Activated CD8-positive, alpha-beta memory T cell treated with anti-CD3 and anti-CD28 coated beads for 36 hours (primary cell): Measurements from ENCODE around the gene DIPK1B. TPM values are rescaled to one million over a fixed set of nuclear protein-coding genes. Genes with fewer than 3 reads are reported as not detected.
"Not testable (repeated sequence)": the region's sequence is repeated elsewhere in the genome, so short reads cannot be mapped to it uniquely, and the experiment has no call there.

Experiments used
- CTCF ChIA-PET: fragments of 350-600 bp; sonication (Branson Sonifier 250); formaldehyde crosslinking; loops from one replicate; lab custom pipeline; 2021; ENCODE audit warnings: antibody characterized with exemption; lab: Charles Lee
- POLR2A ChIA-PET: fragments of 350-600 bp; sonication (Branson Sonifier 250); formaldehyde crosslinking; loops from one replicate; lab custom pipeline; 2021; ENCODE audit warnings: antibody characterized with exemption; lab: Charles Lee
- total RNA-seq, 2 experiments: library from RNA; stranded (reverse); gene quantifications; one replicate each; pipeline ENCODE4 v1.2.3, GENCODE V29; 2021

DIPK1B gene
- total RNA-seq, 2 experiments from 2014 or later, result not detected

GRCh38 chr9:136704741-136705140 lies 7.6 kb upstream of the DIPK1B start:
- POLR2A ChIA-PET, result not testable (repeated sequence)
- CTCF ChIA-PET, result interaction anchor here (0.7 kb wide), 1 partner anchor 131 kb away, joined by 5 read pairs; no protein-coding TSS in a partner anchor

GRCh38 chr9:136705564-136705963 lies 6.8 kb upstream of the DIPK1B start:
- CTCF ChIA-PET, result interaction anchor here (0.7 to 1.1 kb wide), 3 partner anchors 15 to 132 kb away, joined by 3 to 5 read pairs (median 3); no protein-coding TSS in a partner anchor
- POLR2A ChIA-PET, result no interaction called here

- ChIA-PET CTCF (no interaction called here), POLR2A (no interaction called here)
These were observed 5.4 kb upstream of the DIPK1B start for GRCh38 chr9:136707011-136707410.

GRCh38 chr9:136707849-136708517 lies 4.4 kb upstream of the DIPK1B start:
- ChIA-PET POLR2A (interaction anchor here (1.4 kb wide), 1 partner anchor 20 kb away, joined by 3 read pairs; no protein-coding TSS in a partner anchor), CTCF (interaction anchor here (0.5 to 1.1 kb wide), 2 partner anchors 9 to 18 kb away, joined by 3 to 5 read pairs; no protein-coding TSS in a partner anchor)

- CTCF ChIA-PET, result interaction anchor here (0.9 kb wide), 1 partner anchor 14 kb away, joined by 3 read pairs; no protein-coding TSS in a partner anchor
- POLR2A ChIA-PET, result interaction anchor here (1.0 kb wide), 1 partner anchor 9 kb away, joined by 5 read pairs; no protein-coding TSS in a partner anchor
These were observed 2.8 kb upstream of the DIPK1B start for GRCh38 chr9:136709454-136710109.

- CTCF ChIA-PET, result interaction anchor here (1.3 kb wide), 1 partner anchor 16 kb away, joined by 4 read pairs; no protein-coding TSS in a partner anchor
These were observed 1.8 kb upstream of the DIPK1B start for GRCh38 chr9:136710543-136710942.

GRCh38 chr9:136711219-136711648 lies 1.1 kb upstream of the DIPK1B start:
- CTCF ChIA-PET, result interaction anchor here (1.0 to 1.3 kb wide), 3 partner anchors 10 to 16 kb away, joined by 3 to 4 read pairs (median 3); no protein-coding TSS in a partner anchor
- POLR2A ChIA-PET, result not testable (repeated sequence)

More at GRCh38 chr9:136710543-136710942, 1.8 kb upstream of the DIPK1B start:
- POLR2A ChIA-PET, result no interaction called here

GRCh38 chr9:136712690-136713544 lies 545 bp downstream of the DIPK1B start:
- POLR2A ChIA-PET, result no interaction called here
- CTCF ChIA-PET, result interaction anchor here (0.5 to 1.0 kb wide), 2 partner anchors 41 to 79 kb away, joined by 3 read pairs; no protein-coding TSS in a partner anchor

GRCh38 chr9:136713550-136713949 lies 1.2 kb downstream of the DIPK1B start:
- ChIA-PET POLR2A (interaction anchor here (1.3 kb wide), 1 partner anchor 15 kb away, joined by 3 read pairs; no protein-coding TSS in a partner anchor), CTCF (interaction anchor here (1.0 kb wide), 1 partner anchor 80 kb away, joined by 3 read pairs; no protein-coding TSS in a partner anchor)

- CTCF ChIA-PET, result interaction anchor here (1.0 kb wide), 1 partner anchor 81 kb away, joined by 3 read pairs; no protein-coding TSS in a partner anchor
- POLR2A ChIA-PET, result interaction anchor here (1.3 kb wide), 1 partner anchor 14 kb away, joined by 3 read pairs; no protein-coding TSS in a partner anchor
These were observed 1.9 kb downstream of the DIPK1B start for GRCh38 chr9:136714096-136714892.

- POLR2A ChIA-PET, result interaction anchor here (1.3 kb wide), 1 partner anchor 14 kb away, joined by 3 read pairs; no protein-coding TSS in a partner anchor
- CTCF ChIA-PET, result interaction anchor here (1.3 kb wide), 1 partner anchor 11 kb away, joined by 3 read pairs; no protein-coding TSS in a partner anchor
These were observed 2.5 kb downstream of the DIPK1B start for GRCh38 chr9:136714893-136715274.

- ChIA-PET POLR2A (interaction anchor here (0.5 kb wide), 1 partner anchor 10 kb away, joined by 3 read pairs; no protein-coding TSS in a partner anchor), CTCF (interaction anchor here (0.7 to 1.3 kb wide), 2 partner anchors 27 to 40 kb away, joined by 3 read pairs; no protein-coding TSS in a partner anchor)
These were observed 5.0 kb downstream of the DIPK1B start for GRCh38 chr9:136717399-136717798.

GRCh38 chr9:136718345-136719194 lies 6.2 kb downstream of the DIPK1B start:
- POLR2A ChIA-PET, result no interaction called here

GRCh38 chr9:136719195-136719880 lies 7.0 kb downstream of the DIPK1B start:
- ChIA-PET POLR2A (interaction anchor here (0.5 kb wide), 1 partner anchor 340 kb away, joined by 6 read pairs; no protein-coding TSS in a partner anchor), CTCF (no interaction called here)

More at GRCh38 chr9:136718345-136719194, 6.2 kb downstream of the DIPK1B start:
- CTCF ChIA-PET, result interaction anchor here (1.3 kb wide), 1 partner anchor 39 kb away, joined by 3 read pairs; no protein-coding TSS in a partner anchor

GRCh38 chr9:136720251-136720897 lies 8.0 kb downstream of the DIPK1B start:
- CTCF ChIA-PET, result interaction anchor here (1.0 kb wide), 1 partner anchor 15 kb away, joined by 3 read pairs; no protein-coding TSS in a partner anchor
- POLR2A ChIA-PET, result interaction anchor here (0.6 kb wide), 1 partner anchor 20 kb away, joined by 4 read pairs; no protein-coding TSS in a partner anchor
